Measurements from ENCODE around the gene PPP1R14C.

PPP1R14C gene

DNA sequence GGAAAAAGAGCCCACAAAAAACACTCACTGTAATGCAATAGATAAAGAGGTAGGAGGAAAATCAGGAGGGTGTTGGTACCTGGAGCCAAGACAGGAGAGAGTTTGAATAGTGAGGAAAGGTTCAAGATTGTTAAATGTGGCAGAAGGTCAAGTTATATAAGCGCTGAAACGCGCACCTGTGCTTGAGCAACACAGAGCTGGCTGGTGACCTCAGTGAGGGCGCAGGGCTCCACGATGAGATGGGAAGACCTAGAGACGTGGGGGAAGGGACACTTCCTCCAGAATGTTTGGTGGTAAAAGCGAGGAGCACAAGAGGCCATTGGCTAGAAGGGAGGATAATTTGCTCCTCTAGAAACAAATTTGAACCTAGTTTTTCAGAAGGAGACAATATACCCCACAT is 4.2 kb upstream of the PPP1R14C start:
- DNase-seq (ENCODE audit: low read depth) = no peak

DNA sequence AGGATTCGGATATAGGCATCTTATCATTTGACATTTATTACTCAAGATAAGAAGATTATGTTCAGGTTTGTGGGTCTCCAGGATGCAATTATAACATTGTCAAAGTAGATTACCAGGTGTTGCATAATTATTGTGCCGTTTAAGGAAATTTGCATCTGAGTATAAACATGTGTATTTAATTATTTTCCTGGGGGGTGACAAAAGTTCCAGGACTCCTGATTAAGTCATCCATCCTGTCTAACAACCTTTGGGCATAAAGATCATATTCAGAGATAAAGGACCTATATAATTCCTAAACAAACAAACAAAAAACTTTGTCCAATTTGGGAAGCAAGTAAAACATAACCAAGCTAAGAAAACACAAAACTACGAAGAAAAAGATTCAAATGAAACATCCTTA is 3.3 kb upstream of the PPP1R14C start:
- DNase-seq (ENCODE audit: low read depth) = no peak

DNA sequence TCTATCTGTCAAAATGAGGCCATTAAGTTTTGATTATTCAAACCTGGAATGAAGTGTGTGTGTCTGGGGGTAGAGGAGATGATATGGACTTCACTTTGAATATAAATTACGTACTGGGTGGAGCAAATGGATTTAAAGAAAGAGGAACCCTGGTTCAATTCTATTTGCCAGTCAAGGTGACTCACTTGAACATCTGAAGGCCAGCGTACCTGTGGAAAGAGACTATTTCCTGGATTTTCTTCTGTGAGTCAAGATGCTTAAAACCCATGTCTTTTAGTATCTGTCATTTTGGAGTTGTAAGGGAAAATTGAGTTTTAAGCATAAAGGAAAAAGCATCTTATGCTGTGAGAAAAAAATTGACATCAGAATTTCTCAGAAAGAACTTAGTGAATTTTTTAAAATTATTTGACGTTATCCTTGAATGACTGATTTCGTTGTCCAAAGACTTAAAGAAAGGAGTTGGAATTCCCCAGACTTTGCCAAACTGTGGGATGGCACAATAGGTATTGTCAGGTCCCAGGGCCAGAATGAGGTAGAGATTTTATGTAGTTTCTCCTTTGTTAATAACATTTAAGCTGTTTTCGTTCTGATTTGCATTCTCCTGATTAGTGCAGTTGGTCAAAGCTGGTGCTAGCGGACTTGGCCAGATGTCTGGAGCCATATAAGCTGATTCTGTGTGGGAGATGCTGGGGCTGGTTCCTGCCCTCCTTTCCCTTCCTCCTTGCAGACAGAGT is 2.4 kb upstream of the PPP1R14C start:
- no peak for DNase-seq (ENCODE audit: low read depth)

DNA sequence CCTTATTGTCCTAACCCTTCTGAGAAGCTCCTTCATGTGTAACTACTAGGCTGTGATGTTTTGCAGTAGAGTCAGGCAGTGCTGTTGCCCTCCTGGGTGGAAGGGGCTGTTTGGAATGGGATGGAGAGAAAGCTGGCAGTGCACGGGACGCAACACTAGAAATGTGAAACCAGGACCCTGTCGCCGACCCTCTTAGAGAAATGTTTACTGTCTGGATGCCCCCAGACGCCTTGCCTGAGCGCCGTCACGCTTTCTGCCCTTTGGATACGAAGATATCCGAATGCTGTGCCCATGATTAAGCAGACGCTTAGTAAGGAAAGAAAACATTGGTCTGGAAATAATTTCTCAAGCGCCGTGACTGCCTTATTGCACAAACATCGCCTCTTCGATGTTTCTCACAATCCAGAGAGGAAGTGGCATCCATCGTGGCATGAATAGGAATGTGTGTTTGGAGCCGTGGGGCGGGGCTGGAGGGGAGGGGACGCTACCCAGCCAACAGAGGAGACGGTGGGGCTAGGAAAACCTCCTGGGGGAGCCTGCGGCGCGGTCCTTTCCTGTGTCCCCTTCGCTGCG is 661 bp upstream of the PPP1R14C start:
- no peak for DNase-seq (ENCODE audit: low read depth)

DNA sequence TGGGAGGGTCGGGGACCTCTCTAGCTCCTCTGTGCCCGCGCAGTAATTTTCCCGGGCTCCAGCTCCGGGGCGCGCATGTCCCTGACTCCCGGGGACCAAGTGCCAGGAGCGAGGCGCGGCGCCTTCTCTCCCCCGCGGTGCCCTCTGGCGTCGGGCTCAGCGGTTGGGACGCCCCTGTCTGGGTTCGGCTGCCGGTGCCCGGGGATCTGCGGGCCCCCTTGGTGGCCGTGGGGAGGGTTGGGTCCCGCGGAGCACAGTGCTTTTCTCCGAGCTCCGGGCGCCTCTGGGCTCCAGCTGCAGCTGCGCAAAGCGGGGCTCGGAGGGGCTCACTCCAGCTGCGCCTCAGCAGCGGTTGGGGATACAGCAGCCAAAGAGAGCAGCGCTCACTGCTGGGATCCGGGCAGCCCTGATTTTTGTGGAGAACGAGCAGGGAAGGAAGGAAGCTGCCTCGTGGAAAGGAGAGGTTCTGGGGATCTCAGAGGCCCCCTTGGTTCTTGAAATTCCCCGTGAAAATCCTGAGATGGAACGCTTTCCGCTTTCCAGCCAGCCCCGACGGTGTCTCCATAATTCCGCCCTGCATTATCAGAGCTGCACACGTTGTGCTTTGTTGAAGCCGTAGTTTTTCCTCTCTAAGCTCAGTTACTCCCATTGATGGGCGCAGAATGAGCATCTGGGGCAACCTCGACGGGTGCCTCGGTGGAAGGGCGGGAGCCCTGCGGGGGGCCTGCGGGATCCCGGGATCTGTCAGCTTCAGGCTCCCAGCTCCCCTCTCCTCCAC is 861 bp downstream of the PPP1R14C start:
- no peak for DNase-seq (ENCODE audit: low read depth)

DNA sequence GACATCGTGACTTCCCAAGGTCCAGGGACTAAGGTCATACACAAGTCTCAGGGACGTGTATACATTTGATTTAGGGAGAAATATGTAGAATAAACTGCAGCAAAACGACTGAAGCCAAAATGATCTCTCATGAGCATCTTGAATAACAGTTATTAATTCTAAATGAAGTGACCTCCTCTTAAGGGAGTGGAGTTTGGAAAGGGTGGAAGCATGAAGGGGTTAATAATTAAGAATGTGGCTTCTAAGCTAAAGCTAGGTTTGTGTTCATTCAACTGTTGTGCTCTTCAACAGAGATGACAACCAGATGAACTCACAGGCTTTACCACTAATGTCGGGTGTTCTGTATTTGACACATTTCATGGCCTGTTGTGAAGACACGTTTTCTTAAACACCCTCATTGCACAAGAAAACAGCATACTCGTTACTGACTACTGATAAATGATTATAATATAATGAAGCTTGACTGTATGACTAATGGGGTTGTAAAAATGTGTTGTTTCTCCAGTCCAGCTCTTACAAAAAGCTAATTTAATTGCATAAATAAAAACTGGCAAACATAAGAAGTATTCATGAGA is 1.5 kb downstream of the PPP1R14C start:
- DNase-seq (ENCODE audit: low read depth) = no peak

DNA sequence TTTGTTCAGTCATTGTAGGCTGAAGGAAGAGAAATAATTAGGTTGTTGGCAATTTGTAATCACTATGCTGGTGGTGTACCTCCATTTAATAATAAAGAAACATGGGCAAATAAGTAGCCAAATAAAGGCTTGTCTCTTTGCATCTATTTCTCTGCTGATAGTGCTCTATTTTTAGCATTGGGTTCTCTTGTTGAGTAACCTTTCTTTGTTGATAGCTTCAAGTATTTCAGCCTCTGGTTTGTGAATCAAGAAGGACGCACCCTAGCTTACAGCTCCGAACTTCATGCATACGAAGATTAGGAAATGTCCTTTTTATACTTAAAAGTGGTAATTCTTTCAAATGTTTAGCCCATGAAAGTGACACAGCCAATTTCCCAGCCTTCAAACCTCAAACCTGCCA is 2.6 kb downstream of the PPP1R14C start:
- no peak for DNase-seq (ENCODE audit: low read depth)

DNA sequence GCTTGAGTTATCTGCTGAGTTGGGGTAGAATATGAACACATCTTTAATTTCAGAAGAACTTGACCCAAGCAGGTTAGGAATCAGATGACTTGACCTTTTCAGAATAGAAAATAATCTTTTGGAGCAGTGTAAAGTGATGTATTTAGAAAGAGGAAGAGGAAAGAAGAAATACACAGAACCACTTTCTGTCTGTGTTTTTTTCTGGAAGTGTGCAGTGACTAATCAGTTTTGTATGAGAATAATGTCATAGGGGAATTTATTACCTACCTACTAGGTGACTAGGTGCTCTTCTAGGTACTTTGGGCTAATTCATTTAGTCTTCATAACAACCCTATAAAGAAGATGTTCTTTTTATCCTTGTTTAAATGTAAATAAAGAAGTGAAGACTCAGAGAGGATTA is 3.0 kb downstream of the PPP1R14C start:
- DNase-seq (ENCODE audit: low read depth) = no peak

DNA sequence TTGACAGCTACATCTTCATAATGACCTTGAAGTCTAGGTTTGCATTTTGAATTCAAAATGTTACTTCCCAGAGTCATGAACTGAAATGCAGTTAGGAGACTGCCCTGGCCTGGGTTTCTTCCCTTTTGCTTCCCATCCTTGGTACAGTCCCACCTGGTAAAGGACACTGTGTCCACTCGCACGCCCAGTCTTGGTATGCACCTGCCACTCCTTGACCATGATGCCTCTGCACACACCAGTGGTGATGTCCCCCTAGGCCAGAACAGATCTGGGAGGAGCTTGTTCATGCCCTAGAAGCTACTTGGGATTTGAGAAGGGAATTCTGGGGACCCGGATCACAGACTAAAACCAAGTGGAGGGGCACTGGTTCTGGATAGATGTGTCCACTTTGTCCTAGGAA is 3.6 kb downstream of the PPP1R14C start:
- DNase-seq (ENCODE audit: low read depth) = no peak

DNA sequence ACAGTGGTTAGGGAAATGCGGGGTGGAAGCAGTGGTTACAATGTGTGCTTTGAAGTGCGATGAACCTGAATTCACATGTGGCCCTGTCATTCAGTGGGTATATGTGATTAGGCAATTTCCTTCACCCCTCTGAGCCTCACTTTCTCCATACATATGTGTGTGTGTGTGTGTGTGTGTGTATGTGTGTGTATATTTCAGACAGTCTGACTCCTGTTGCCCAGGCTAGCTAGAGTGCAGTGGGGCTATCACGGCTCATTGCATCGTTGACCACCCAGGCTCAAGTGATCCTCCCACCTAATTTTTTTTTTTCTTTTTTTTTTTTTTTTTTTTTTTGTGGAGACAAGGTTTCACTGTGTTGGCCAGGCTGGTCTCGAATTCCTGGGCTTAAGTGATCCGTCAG is 6.3 kb downstream of the PPP1R14C start:
- no peak for DNase-seq (ENCODE audit: low read depth)

DNA sequence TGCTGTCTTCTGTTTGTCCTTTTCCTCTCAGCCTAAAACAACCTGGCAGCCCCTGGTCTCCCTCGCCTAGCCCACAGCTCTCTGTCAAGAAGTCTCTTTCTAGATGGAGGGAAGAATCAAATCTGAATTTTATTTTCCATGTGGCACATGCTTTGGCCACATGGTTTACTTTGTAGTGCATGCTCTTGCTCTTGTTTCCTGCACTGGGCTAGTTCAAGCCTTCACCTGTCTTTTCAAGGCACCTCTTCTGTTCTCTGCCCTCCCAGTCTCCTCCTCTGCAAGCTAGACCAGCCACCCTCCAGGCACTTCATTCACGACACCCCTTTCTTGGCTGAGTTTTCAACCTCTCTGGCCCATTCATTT is 7.6 kb downstream of the PPP1R14C start:
- DNase-seq (ENCODE audit: low read depth) = no peak

DNA sequence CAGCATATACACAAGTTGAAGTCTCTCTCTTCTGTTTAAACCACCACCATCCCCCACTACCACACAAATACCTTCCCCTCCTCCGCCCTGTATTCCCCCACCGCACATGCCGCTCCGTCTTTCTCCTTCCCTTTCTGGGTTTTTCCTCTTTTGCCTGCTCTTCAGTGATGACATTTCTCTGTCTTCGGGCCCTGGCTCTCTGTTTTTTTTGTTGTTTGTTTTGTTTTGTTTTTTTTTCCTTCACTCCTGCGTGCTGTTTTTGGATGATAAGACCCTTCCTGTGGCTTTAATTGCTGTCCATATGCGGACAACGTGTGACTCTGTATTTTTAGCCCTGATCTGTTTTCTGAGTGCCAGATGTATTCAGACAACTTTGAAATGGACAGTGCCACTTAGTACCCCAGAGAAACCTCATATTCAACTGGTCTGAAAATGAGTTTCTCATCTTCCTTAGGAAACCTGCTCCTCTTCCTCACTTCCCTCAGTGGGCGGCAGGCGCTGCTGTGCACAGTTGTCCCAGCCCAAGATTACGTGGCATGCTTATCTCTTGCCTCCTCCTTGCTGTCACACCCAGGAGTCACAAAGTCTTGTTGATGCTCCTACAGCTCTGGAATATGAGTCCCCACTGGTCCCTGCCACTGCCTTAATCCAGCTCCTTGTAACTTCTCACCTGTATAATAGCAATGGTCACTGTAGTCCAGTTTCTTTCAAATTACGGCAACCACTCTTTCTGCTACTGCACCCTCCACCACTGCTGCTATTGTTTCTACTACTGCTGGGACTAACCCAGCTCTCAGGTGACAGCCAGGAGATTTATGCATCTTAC is 8.2 kb downstream of the PPP1R14C start:
- DNase-seq (ENCODE audit: low read depth) = no peak

DNA sequence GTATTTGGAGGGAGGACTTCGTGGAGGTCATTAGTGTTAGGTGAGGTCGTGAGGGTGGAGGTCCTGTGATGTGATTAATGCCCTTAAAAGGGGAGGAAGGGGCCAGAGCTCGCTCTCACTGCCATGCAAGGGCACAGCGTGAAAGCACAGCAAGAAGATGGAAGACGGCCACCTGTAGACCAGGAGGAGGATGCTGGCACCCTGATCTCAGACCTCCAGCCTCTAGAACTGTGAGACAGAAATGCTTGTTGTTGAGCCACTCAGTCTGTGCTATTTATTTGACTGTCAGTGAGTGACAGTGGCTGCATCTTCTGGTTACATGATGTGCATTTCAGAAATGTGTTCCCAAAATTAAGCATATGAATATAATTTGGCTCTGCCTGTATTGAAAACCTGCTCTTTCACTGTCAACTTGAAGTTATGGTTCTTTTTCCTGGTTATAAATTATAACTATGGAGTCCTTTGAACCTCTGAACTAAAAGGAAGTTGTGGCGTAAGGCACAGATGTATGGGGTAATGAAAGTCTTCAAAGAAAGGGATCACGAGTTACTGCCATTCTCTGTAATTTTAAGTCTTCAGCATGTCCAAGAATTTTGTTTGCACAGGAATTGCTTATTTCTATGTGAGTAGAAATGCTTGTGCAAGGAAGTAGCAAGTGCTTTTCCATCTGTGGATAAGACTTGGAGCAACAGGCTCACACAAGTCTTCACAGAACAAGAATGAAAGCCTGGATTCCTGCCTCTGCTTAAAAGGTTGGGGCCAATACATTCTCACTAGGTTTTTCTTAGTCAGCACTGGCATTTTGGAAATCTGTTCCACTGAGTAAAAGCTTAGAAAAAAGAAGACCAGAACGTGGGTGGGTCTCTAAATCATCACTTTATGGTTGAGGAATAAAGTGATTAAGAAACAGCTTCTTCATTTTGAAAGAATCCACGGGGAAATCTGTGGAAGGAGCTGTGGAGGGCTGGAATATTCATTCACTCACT is 10.3 kb downstream of the PPP1R14C start:
- no peak for DNase-seq (ENCODE audit: low read depth)

DNA sequence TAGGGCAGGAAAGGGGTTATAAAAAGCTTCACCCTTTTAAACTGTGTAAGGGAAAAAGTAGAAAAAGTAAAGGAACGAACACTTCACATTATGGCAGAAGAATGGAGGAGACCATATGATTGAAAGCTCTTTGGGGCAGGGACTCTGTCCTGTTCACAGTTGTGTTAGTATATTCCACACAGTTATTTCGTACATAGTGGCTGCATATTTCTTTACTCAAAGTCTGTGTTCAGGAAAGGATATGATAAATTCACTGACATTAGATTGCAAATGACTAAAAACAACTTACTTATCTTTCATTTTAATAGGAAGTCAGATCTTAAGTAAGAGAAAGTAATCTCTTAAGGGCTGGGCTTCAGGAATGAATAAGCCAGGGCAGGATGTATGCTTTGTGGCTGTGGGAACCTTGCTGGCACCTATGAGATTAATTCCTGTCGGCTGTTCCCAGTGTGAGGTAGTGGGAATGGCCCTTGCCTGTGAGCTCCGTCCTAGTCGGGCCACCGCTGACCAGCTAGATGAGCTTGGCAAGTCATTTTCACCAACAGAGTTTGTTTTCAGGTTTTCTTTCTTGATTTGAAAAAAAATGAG is 11.2 kb downstream of the PPP1R14C start:
- no peak for DNase-seq (ENCODE audit: low read depth)

DNA sequence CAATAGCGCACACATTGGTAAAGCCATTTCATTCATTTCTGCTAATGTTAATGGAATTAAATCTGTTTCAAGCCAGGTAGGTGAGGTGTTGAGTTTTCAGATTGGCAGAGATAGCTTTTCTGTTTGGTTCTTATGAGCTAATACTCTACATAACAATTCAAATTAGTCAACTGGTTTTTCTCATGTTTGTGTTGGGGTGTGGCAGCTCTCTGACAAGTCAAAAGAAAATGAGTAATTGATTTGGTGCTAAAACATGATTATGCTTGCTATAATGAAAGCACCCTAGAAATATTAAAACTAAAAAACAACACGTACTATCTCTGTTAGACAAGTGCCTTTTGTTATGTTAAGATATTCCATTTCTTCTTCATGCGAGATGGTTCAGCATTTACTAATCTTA is 13.6 kb downstream of the PPP1R14C start:
- DNase-seq (ENCODE audit: low read depth) = no peak

DNA sequence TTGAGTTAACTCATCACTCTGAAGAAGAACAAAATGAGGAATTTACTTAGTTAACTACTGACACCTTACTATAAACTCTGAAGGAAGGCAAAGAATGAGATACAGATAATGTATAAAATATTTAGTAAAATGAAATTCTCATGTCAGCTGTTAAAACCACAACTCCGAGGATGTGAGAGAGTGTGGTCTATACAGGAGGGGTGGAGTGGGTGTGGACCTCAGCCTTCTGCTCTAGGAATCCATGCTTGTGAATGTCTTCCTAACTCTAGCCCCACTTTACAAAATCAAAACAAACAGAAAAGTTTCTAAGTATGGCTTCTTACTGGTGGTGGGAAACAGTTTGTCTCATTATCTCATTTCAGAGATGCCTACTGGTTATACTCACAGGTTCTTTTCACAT is 14.2 kb downstream of the PPP1R14C start:
- no peak for DNase-seq (ENCODE audit: low read depth)

DNA sequence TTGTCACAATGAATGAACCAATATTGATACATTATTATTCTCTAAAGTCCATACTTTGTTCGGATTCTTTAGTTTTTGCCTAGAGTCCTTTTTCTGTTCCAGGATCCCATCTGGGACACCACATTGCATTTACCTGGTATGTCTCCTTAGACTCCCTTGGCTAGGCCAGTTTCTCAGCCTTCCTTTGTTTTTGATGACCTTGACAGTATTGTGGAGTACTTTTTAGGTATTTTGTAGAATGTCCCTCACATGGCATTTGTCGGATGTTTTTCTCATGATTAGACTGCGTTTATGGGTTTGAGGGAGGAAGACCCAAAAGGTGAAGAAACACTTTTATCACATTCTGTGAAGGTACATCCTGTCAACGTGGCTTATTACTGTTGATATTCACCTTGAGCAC is 16.9 kb downstream of the PPP1R14C start:
- DNase-seq (ENCODE audit: low read depth) = no peak

DNA sequence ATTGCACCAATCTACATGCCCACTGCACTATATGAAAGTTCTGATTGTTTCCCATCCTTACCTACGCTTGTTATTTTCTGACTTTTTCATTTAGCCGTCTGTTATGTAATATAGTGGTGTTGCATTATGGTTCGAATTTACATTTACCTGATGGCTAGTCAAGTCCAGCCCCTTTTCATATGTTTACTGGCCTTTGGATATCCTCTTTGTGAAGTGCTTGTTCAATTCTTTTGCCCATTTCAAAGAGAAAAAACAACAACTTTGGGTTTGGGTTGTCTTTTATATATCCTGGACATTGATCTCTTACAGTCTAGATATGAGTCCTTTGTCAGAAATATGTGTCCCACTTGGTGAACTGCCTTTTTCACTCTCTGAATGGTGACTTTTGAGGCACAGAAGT is 21.1 kb downstream of the PPP1R14C start:
- DNase-seq (ENCODE audit: low read depth) = no peak

DNA sequence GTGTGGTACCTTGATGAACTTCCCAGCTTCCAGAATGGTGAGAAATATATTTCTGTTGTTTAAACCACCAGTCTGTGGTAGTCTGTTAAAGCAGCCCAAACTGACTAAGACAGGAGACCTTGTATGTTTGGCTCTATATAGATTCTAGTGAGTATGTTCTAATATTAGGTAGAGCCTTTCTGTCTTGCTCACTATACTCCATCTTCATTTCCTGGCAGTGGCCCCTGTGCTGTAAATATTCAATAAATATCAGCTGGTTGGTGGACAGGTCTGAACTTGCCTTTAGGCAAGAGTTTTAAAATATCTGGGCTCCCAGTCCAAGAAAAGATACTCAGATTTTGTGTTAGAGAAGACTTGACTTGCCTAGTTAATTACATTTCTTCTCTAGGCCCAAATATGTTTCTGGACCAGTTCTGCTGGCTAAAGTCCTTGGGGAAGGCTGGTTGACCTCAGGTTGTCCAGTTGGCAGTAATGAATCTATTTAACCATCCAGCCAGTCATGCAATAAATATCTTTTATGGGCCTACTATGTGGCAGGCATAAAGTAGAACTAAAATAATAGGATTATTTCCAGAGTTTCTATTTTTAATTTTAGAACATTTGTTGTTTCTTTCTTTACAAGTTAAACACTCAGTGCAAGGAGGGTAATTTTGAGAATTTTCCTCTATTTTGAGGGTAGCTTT is 22.3 kb downstream of the PPP1R14C start:
- DNase-seq (ENCODE audit: low read depth) = no peak

DNA sequence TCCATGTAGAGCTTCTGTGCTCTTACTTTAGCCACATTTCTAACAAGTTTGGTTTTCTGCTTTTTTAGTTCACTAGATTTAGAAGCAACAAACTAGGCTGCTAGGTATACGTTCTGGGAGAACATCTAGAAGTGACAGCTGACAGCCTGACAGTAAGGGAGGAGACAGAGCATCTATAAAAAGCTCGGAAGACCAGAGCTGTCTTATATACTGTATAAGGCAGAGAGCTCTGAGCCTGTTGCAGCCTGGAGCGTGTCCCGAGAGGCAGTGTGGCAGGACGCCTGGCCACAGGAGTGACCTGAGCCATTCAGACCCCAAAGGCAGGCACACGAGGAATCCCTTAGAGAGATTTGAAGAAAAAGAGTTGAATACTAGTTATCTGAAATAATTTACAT is 24.6 kb downstream of the PPP1R14C start:
- DNase-seq (ENCODE audit: low read depth) = no peak
